HEK293 (cell line): Measurements from ENCODE around the gene SLAIN2.

Experiments
- CTCF ChIP-seq: fragments of 450-650 bp; formaldehyde crosslinking; IDR thresholded peaks from 2 replicates; pipeline ENCODE4 v1.5.1; 2016; ENCODE audit warnings: missing biosample characterization, missing genetic modification characterization
- PRDM10 ChIP-seq: fragments of 450-650 bp; formaldehyde crosslinking; IDR thresholded peaks from 2 replicates; pipeline ENCODE4 v1.5.1; 2016; ENCODE audit warnings: missing biosample characterization, missing genetic modification characterization
- TCF7L2 ChIP-seq: IDR thresholded peaks from 2 replicates; pipeline ENCODE4 v1.6.1; 2011; ENCODE audit warnings: low read depth, mild to moderate bottlenecking, inconsistent platforms, low read length, moderate library complexity, borderline replicate concordance
- ZBTB7A ChIP-seq: fragments of 450-650 bp; formaldehyde crosslinking; IDR thresholded peaks from 2 replicates; pipeline ENCODE4 v1.5.1; 2016; ENCODE audit warnings: low read depth, missing biosample characterization, missing genetic modification characterization
- ZNF121 ChIP-seq: fragments of 450-650 bp; formaldehyde crosslinking; IDR thresholded peaks from 2 replicates; pipeline ENCODE4 v1.5.1; 2016; ENCODE audit warnings: missing biosample characterization, missing genetic modification characterization
- ZNF24 ChIP-seq: fragments of 450-650 bp; formaldehyde crosslinking; IDR thresholded peaks from 2 replicates; pipeline ENCODE4 v1.5.1; 2016; ENCODE audit warnings: missing biosample characterization, missing genetic modification characterization
- ZNF391 ChIP-seq: fragments of 450-650 bp; formaldehyde crosslinking; IDR thresholded peaks from 2 replicates; pipeline ENCODE4 v1.5.1; 2016; ENCODE audit warnings: low read depth, missing biosample characterization, missing genetic modification characterization, borderline replicate concordance
- TF ChIP-seq, protein P1 (sequence below): fragments of 450-650 bp; formaldehyde crosslinking; conservative IDR thresholded peaks from 2 replicates; pipeline ENCODE4 v1.5.1; 2016; ENCODE audit warnings: low read depth, missing biosample characterization, missing genetic modification characterization

GRCh38 chr4:48368389-48368788, 27.1 kb downstream of the SLAIN2 start:
- TF ChIP-seq, protein P1, sequence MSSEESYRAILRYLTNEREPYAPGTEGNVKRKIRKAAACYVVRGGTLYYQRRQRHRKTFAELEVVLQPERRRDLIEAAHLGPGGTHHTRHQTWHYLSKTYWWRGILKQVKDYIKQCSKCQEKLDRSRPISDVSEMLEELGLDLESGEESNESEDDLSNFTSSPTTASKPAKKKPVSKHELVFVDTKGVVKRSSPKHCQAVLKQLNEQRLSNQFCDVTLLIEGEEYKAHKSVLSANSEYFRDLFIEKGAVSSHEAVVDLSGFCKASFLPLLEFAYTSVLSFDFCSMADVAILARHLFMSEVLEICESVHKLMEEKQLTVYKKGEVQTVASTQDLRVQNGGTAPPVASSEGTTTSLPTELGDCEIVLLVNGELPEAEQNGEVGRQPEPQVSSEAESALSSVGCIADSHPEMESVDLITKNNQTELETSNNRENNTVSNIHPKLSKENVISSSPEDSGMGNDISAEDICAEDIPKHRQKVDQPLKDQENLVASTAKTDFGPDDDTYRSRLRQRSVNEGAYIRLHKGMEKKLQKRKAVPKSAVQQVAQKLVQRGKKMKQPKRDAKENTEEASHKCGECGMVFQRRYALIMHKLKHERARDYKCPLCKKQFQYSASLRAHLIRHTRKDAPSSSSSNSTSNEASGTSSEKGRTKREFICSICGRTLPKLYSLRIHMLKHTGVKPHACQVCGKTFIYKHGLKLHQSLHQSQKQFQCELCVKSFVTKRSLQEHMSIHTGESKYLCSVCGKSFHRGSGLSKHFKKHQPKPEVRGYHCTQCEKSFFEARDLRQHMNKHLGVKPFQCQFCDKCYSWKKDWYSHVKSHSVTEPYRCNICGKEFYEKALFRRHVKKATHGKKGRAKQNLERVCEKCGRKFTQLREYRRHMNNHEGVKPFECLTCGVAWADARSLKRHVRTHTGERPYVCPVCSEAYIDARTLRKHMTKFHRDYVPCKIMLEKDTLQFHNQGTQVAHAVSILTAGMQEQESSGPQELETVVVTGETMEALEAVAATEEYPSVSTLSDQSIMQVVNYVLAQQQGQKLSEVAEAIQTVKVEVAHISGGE = no peak
- TF ChIP-seq CTCF (tag by site-specific recombination) (no peak), ZNF391 (tag by site-specific recombination) (no peak), PRDM10 (no peak), ZNF24 (tag by site-specific recombination) (no peak), ZBTB7A (no peak), TCF7L2 (no peak), ZNF121 (tag by site-specific recombination) (no peak)
